ENCODE measurements around the gene STK32C.
"Not testable (repeated sequence)": the region's sequence is repeated elsewhere in the genome, so short reads cannot be mapped to it uniquely, and the experiment has no call there.

STK32C gene

GRCh38 chr10:132299371-132300336 is 8.1 kb downstream of the STK32C start (continued):
- TF ChIP-seq ESRRG (CRISPR knock-in tag; IDR thresholded peaks at IDR 0.05) (no peak), BACH2 (CRISPR knock-in tag; IDR thresholded peaks at IDR 0.05; ENCODE audit: borderline replicate concordance) (no peak), ZFP3 (CRISPR knock-in tag; IDR thresholded peaks at IDR 0.05) (no peak)

GRCh38 chr10:132298038-132298881 is 9.5 kb downstream of the STK32C start:
- no peak for ATAC-seq
- no peak for TF ChIP-seq ARNTL (CRISPR knock-in tag; IDR thresholded peaks at IDR 0.05; ENCODE audit: borderline replicate concordance, low read depth)
- TF ChIP-seq ZNF8 (CRISPR knock-in tag; IDR thresholded peaks at IDR 0.05) = no peak
- no peak for TF ChIP-seq ZC3H10 (CRISPR knock-in tag; IDR thresholded peaks at IDR 0.05)
- TF ChIP-seq RARB (CRISPR knock-in tag; IDR thresholded peaks at IDR 0.05) = no peak

GRCh38 chr10:132297526-132297925 is 10.2 kb downstream of the STK32C start:
- ATAC-seq = no peak
- TF ChIP-seq BACH2 (CRISPR knock-in tag; IDR thresholded peaks at IDR 0.05; ENCODE audit: borderline replicate concordance) (no peak), GLIS3 (CRISPR knock-in tag; IDR thresholded peaks at IDR 0.05) (no peak), ZC3H10 (CRISPR knock-in tag; IDR thresholded peaks at IDR 0.05) (no peak), RARB (CRISPR knock-in tag; IDR thresholded peaks at IDR 0.05) (no peak), PATZ1 (CRISPR knock-in tag; IDR thresholded peaks at IDR 0.05; ENCODE audit: borderline replicate concordance) (no peak), ZNF70 (CRISPR knock-in tag; IDR thresholded peaks at IDR 0.05) (no peak)

- peak; percentile 41; the same call in 1 of the 2 replicates for TF ChIP-seq TCF4 (CRISPR knock-in tag; IDR thresholded peaks at IDR 0.05; ENCODE audit: borderline replicate concordance)
- no peak for TF ChIP-seq CSRNP3 (CRISPR knock-in tag; IDR thresholded peaks at IDR 0.05)
- ATAC-seq = no peak; the same call in 2 of the 3 replicates
Measured at GRCh38 chr10:132296666-132297443, 10.9 kb downstream of the STK32C start.

- ATAC-seq = not testable (repeated sequence)
Measured at GRCh38 chr10:132295481-132295880, 12.3 kb downstream of the STK32C start.

- ATAC-seq = no peak
- TF ChIP-seq RARB (CRISPR knock-in tag; IDR thresholded peaks at IDR 0.05) (no peak), PATZ1 (CRISPR knock-in tag; IDR thresholded peaks at IDR 0.05; ENCODE audit: borderline replicate concordance) (no peak), CREB5 (CRISPR knock-in tag; IDR thresholded peaks at IDR 0.05; ENCODE audit: low read depth) (no peak), ZC3H10 (CRISPR knock-in tag; IDR thresholded peaks at IDR 0.05) (no peak)
Measured at GRCh38 chr10:132294561-132295318, 13.0 kb downstream of the STK32C start.

All from SK-N-SH treated with all-trans-retinoic acid at 6 μM for 48 hours (cell line).